Measurements from ENCODE around the gene LDLRAD2.

The LDLRAD2 gene

DNA sequence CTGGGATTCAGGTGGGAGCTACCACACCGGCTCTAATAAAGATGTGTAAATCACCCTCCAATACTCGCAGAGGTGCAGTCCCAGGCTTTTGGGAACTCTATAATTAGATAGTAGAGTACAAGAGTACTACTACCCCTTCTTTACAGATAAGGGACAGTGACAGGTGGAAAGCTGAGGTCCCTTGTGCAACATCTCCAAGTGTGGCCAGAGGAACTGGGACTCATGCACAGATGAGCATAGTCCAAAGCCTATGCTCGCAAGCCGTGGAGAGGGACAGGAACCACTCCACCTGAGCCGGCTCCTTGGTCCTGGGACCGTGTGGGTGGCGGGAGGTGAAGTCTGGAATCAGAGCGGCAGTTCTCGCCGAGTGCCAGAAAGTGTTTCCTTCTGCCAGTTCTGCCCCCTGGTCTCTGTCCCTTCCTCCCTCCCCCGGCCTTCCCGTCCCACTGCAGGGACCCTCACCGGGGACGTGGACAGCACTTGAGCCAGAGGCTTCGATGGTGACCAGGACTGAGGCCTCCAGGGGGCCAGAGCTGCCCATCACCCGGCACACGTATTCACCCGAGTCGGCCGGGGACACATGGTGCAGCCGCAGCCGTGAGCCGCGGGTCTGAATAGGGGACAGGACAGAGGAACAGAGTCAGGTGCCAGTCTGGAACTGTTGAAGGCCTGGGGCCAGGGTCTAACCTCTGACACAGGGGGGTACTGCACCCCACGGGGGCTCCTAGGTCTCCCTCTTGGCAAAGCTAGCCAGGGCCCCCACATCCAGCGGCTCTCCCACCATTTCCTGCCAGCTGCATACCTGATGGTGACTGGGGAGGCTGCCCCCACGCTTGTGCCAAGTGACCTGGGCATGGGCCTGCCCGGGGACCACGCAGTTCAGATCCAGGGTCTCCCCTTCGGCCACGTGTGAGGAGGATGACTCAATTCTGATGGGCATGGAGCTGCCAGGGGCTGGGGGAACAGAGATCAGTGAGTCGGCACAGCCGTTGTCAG is 33.9 kb downstream of the LDLRAD2 start:
- no peak for DNase-seq

DNA sequence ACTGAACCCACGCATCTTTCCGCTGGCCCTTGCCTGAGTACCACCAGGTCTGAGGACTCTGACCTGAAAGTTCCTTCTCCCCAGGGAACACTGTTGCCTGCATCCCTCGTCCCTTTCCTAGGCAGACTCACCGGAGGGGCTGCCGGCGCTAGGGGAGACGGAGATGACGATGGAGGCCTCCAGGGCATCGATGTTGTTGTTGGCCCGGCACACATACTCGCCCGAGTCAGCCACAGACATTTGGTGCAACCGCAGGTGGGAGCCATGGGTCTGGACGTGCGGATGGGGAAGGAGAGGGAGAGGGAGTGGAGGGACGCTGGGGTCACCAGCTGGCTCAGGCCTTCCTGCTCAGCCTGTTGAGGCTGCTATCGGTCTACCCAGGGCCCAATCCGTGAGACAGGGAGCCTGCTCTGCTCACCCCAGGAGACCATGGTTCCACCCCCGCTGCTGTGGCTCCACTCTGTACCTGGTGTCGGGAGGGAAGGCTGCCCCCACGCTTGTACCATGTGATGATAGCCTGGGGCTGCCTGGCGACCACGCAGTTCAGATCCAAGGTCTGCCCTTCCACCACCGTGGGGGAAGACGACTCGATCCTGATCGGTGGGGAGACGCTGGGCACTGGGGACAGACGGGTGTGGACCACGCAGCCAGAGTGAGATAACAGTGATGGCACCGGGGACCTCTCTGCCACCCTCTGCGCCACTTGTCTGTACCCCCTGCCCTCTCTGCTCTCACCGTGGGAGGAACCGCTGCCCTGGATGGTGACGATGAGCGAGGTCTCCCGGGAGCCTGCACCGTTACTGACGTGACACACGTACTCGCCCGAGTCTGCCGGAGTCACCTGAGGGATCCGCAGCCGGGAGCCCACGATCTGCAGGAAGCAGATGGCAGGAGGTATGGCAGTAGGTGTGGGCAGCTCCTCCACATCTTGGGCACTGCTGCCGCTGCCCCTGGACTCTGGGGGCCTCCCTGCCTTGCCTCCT is 35.4 kb downstream of the LDLRAD2 start:
- DNase-seq = no peak

DNA sequence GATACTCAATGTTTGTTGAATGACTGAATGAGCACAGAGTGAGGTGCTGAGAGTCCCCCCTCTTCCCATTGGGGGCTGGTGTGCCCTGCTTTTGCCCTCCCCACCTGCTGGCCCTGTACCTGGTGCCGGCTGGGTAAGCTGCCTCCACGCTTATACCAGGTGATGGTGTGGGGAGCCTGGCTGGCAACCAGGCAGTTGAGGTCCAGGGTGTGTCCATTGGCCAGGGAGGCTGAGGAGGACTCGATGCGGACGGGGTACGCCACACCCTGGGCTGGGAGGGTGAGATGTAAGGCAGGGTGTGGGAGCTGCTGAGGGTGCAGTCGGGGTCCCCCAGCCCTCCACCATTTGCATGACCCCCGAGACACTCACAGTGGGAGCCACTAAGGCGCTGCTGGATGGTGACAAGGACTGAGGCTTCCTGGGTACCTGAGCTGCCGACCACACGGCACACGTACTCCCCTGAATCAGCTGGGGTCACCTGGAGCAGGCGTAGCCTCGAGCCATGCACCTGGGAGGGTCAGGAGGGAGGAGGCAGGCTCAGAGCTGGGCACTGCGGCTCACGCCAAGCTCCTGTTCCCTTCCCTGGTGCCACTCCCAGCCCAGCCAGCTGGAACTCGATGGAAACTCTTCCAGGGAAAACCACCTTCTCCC is 36.6 kb downstream of the LDLRAD2 start:
- no peak for DNase-seq

DNA sequence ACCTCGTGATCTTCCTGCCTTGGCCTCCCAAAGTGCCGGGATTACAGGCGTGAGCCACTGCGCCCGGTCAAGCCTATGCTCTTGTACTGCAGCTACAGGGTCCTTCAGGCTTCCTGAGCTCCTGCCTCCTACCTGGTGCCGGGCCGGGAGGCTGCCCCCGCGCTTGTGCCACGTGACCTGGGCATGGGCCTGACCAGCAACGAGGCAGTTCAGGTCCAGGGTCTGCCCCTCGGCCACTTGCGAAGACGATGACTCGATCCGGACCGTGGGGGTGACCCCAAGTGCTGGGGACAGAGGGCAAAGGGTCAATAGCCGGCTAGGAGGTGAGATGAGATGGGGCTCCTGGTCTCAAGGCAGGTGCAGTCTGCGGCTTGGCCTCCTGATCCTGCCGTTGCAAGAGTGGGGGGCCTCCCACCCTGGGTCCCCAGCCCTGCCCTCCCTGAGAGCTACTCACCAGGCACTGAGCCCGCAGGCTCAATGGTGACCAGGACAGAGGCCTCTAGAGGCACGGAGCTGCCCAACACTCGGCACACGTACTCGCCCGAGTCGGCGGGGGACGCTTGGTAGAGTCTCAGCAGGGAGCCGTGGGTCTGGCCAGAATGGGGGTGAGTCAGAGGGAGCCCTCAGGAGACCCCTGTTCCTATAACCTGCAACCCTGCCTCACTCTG is 38.0 kb downstream of the LDLRAD2 start:
- no peak for DNase-seq

DNA sequence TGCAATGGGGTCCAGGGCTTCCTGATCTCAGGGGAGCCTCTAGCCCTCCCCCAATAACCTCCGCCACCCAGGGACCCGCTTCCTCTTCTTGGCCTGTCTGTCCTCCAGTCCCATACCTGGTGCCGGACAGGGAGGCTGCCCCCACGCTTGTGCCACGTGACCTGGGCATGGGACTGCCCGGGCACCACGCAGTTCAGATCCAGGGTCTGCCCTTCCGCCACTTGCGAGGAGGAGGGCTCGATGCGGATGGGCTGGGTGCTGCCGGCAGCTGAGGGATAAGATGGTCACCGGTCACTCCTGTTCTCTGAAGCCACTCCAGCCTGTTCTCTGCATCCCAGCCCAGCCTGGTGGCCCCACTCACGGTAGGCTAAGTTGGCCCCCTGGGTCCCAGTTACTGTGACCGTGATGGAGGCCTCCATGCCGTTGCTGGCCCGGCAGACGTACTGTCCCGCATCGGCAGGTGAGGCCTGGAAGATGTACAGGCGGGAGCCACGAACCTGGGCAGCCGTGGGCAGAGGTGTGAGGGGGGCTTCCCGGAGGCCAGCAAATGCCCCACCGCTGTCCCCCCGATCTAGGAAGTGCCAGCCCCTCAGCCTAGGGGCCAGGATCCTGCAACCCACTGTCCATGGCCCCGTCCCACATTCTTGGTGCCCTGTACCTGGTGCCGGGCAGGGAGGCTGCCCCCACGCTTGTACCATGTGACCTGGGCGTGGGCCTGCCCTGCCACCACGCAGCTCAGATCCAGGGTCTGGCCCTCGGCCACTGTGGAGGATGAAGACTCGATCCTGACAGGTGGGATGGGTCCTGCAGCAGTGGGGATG is 39.6 kb downstream of the LDLRAD2 start:
- no peak for DNase-seq

DNA sequence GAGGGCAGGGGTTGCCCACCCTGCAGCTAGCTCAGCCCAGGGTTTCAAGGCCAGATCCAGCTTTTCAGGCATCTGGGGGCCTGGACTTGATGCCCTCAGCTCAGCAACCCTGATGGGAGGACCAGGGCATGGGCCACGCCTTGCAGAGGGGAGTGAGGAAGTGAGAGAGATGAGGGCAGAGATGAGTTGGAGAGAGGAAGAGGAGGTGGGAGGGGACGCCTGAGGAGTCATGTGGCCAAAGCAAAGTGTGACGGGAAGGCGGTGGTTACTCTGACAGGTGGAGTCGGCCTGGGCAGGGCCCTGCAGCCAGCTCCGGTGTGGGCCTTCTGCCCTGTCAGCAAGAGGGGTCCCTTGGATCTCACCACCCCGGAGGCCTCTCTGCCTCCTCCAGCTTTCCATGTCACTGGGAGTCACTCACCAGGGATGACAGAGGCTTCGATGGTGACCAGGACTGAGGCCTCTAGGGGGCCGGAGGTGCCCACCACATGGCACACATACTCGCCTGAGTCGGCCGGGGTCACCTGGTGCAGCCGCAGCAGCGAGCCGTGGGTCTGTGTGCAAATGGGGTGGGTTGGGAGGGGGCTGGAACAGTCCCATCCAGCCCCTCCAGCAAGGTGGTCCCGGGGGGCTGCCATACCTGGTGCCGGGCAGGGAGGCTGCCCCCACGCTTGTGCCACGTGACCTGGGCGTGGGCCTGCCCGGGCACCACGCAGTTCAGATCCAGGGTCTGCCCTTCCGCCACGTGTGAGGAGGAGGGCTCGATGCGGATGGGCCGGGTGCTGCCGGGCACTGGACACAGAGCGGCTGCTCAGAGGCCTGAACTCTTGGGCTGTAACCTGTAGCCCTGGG is 40.4 kb downstream of the LDLRAD2 start:
- DNase-seq = no peak

DNA sequence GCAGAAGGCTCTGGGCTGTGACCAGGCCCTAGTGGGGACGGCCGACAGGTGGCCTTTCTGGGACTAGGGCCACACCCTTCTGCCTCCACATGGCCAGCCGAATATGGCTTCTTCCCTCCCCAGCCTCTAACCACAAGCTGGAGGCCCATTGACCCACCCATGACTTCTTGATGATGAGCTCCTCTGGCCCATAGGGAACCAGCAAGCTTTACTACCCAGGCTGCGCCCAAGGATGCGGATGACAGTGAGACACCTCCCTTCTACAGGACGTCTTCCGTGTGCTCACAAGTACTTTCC is 41.0 kb downstream of the LDLRAD2 start:
- no peak for DNase-seq

DNA sequence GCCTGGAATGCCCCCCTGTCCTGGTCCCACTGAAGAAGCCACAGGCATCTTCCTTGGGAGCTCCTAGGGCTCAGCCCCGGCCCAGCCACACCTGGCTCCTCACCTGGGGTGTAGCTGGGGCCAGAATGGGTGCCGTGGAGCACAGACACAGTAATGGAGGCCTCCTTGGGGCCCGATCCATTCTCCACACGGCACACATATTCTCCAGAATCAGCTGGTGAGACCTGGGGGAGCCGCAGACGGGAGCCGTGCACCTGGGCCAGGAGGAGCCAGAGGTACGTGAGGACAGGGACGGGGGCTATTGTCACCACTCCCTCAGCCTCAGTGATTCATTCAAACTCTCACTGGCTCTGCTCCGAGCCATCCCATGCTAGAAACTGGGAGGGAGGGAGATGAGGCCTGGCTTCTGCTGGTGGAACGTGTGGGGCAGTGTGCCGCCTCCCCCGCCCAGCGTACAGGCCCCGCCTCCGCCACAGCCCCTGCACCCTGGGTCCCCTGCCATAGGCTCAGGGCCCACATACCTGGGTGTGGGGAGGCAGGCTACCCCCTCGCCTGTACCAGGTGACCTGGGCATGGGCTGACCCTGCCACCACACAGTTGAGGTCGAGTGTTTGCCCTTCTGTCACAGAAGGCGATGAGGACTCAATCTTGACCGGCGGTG is 42.2 kb downstream of the LDLRAD2 start:
- no peak for DNase-seq

DNA sequence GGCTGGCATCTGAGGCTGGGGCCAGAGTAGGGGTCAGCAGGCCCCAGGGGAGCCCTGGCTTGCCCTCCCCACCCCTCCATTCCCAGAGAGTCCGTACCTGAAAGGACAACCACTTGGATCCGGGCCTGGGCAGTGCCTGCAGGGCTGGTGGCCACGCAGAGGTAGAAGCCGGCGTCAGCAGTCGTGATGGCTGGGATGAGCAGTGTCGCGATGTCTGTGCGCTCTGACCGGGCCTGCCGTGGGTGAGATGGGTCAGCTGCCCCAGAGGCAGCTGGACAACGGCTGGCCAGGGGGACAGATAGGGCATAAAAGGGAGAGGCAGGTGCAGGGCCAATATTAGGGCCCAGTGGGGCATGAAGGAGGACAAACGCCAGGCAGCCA is 42.7 kb downstream of the LDLRAD2 start:
- no peak for DNase-seq

DNA sequence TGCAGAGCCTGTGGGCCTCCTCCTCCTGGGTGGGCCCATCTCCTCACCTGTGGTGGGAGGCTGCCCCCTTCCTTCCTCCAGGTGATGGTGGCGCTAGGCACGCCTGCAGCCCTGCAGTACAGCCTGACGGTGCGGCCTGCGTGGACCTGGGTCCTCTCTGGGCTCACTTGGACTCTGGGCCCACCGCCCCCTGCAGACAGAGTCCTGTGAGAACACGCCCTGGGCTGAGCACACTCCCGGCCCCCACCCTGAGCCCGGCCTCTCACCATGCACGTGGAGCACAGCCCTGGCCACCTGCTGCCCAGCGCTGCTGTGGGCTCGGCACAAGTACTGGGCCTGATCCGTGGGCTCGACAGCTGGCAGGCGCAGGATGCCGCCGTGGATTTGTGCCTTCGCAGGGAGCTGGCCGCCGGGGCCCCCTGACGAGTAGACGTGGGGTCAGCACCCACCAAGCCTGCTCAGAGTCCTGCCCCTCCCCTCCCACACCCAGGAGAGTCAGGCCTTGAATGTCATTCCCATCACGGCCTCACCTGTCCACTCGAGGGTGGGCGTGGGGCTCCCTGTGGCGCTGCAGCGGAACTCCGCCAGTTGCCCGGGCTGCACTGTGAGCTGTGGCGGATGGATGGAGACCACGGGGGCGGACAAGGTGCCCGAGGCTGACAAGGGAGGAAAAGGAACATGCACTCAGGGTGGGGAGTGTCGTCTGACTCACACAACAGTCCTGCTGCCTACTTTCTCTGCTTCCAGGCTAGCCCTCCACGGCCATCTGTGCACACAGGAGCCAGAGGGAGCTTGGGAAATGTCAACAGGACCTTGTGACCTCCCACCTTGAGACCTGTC is 43.4 kb downstream of the LDLRAD2 start:
- no peak for DNase-seq

DNA sequence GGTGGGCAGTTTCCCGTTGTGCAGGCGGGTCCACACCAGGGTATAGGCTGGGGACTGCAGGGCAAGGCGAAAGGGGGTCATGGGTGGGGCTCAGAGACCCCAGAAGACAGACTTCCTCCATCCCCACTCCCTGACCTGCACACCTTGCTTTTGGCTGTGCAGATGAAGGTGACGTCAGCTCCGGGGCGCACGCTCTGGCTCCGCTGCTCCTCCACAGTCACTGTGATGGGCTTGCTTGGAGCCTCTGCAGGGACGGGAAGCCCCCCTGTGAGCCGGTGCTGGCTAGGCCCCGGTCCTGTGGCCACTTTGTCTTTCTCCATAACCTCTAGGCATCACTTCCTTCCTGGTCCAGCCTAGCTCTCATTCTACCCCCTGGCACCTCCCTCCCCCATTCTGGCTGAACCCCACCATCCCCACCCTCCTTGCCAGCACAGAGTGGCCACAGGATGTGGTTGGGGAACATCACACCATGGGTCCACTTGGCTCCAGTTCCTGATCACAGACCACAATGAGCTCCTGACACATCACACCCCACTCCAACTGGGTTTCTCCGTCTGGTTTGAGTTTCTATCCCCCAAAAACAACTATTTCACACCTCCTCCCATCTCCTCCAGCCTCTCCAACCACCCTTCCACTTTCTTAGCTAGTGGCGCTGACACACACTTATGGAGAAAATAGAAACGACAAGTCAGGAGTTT is 45.2 kb downstream of the LDLRAD2 start:
- no peak for DNase-seq

DNA sequence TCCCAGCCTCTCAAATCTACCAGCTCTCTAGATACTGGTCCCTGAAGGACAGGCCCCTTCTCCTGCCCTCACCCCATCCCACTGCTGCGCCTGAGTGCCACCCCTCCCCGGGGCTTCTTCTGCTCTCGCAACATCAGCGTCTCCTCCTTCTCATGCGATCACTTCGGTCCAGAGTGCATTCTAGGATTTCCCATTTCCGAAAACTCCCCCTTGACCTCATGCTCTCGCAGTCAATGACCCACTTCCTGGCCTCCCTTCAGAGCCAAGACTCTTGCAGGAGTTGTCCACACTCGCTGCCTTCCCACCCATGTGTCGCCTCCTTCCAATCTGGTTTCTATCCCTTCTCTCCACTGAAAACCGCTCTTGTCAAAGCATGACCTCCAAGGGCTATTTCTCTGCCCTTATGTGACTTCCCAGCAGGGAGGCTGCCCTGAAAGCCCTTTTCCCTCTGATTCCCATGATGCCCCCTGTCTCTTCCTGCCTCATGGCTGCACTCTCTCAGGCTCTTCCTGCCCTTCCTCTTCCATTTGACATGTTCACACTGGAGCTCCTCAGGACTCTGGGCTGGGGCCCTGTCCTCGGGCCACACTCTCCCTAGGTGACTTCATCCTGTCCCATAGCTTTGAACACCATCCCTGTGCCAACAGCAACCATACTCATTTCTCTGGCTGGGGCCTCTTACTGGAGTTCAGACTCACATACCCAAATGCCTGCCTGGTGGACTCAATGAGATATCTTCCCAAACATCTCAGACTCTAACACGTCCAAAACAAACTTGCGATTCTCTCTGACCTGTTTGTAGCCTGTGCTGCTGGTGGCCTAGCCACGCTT is 46.0 kb downstream of the LDLRAD2 start:
- DNase-seq = no peak

DNA sequence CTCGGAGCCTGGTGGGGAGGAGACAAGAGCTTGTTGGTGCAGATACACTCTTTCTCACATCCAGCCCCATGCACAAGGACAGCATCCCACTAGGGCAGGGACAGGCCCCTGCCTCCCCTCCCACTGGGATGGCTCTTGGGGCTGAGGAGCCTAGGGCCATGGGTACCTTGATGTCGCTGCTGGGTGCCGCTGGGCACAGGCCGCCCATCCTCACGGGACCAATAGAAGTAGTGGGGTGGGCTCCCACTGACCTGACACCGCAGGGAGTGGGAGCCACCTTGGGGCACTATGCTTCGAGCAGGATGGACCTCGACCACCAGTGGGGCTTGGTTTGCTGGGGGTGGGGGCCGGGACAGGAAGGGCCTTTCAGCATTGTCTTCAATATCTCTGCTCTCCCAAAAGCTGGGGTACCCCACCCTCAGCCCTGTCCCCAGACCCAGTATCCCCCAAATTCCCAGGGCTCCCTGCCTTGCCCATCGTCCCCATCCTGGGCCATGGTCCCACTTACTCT is 47.7 kb downstream of the LDLRAD2 start:
- no peak for DNase-seq

DNA sequence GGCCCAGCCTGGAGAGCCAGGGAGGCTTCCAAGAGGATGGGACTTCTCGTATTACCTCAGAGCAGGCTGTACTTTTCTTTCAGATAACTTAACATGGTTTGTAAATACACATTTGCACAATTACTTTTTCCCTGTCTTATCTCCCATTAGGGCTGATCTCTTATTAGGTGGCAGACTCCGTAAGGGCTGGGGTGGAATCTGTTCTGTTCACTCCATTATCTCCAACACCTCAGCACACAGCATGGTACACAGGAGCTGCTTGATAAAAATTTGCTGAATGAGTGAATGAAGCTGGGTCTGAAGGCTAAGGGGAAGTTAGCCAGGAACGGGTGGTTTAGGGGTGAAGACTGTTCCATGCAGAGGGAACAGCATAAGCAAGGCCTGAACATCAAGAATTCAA is 48.9 kb downstream of the LDLRAD2 start:
- no peak for DNase-seq

DNA sequence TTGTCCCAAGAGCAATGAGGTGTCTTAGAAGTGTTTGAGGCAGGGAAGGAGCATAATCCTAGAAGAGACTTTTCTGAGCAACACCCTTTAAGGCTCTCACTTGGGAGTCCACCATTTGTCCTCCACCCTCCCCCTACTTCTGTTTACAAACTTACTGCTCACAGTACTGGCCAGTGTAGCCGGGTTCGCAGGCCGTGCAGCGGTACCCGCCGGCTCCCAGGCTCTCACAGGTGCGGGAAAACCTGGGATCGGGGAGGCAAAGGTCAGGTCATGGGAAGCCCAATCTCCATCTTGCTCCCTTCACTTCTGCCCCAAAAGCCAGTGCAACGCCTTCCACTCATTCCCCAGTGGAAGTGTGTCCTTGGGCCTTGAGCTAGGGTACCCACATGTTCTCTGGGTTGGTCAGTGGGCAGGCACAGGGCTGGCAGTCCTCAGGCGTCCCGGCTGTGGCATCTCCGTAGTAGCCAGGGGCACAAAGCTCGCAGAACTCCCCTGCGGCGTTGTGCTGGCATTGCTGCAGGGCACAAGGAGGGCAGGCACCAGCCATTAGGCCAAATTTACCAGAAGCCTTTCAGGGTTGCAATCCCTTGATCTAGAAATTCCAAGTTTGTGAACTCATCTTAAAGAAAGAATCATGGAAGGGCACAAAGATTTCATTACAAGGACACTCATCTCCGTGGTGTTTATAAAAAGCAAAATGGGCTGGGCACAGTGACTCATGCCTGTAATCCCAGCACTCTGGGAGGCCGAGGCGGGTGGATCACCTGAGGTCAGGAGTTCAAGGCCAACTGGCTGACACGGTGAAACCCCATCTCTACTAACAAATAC is 49.8 kb downstream of the LDLRAD2 start:
- DNase-seq = no peak

DNA sequence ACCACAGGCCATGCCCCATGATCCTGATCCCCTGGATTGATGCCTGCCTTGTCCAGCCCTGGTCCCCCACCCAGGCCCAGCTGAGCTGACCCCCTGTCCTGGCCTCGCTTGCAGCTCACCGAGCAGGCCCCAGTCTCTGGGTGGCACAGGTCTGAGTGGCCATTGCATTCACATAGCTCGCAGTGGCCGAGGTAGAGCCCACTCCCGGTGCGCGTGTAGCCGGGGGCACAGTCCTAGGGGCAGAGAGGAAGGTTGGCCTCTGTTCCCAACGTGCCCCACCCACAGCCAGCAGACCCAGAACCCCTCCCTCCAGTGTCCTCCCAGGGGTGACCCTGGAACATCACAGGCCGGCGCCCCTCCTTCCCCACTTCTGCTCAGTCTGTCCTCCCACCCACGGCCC is 51.9 kb downstream of the LDLRAD2 start:
- no peak for DNase-seq

Data from effector CD8-positive, alpha-beta T cell (primary cell).